Measurements from ENCODE around the gene CDK4. TPM values are rescaled to one million over a fixed set of nuclear protein-coding genes. Genes with fewer than 3 reads are reported as not detected.
"Not testable (repeated sequence)": the region's sequence is repeated elsewhere in the genome, so short reads cannot be mapped to it uniquely, and the experiment has no call there.

Gene CDK4
- total RNA-seq, 2 experiments from 2014 or later, result 87.7 to 88.6 TPM

GRCh38 chr12:57781244-57781643, 29.1 kb upstream of the CDK4 start:
- Mint-ChIP-seq H3K36me3 (ENCODE audit: low read depth) (peaks cover 27% of the 10 kb centered on the region), H3K4me1 (peaks cover 47% of the 10 kb centered on the region), H3K27me3 (no peaks in the 10 kb centered on the region), H3K27ac (peak overlapping the region; percentile 87), H3K4me3 (peak overlapping the region; percentile 0), H3K9me3 (no peaks in the 10 kb centered on the region)
- DNase-seq, result no peak
- ChIA-PET POLR2A (interaction anchor here (0.7 to 2.0 kb wide), 8 partner anchors 9 to 118 kb away, joined by 3 to 11 read pairs (median 4); partner anchors contain the start of genes CDK4, CTDSP2, EEF1AKMT3 and METTL1), CTCF (interaction anchor here (0.7 to 4.2 kb wide), 14 partner anchors 9 to 155 kb away, joined by 3 to 39 read pairs (median 4); partner anchors contain the start of genes CDK4, CTDSP2, CYP27B1 and EEF1AKMT3)

- peaks cover 23% of the 10 kb centered on the region for H3K36me3 Mint-ChIP-seq (ENCODE audit: low read depth)
- CTCF ChIA-PET, result interaction anchor here (1.3 to 4.2 kb wide), 4 partner anchors 8 to 24 kb away, joined by 7 to 39 read pairs (median 10); partner anchors contain the start of genes EEF1AKMT3 and METTL1
Observed at GRCh38 chr12:57780284-57780897, 28.3 kb upstream of the CDK4 start.

GRCh38 chr12:57779736-57780135, 27.6 kb upstream of the CDK4 start:
- Mint-ChIP-seq H3K27ac (no peak overlapping the region), H3K4me3 (no peak overlapping the region), H3K27me3 (no peaks in the 10 kb centered on the region), H3K4me1 (peaks cover 50% of the 10 kb centered on the region), H3K36me3 (ENCODE audit: low read depth) (peaks cover 23% of the 10 kb centered on the region), H3K9me3 (no peaks in the 10 kb centered on the region)
- DNase-seq, result no peak
- POLR2A ChIA-PET, result interaction anchor here (1.0 kb wide), 1 partner anchor 35 kb away, joined by 3 read pairs; the partner anchor contains the start of gene TSPAN31
- CTCF ChIA-PET, result interaction anchor here (0.7 to 4.2 kb wide), 3 partner anchors 20 to 277 kb away, joined by 4 to 39 read pairs (median 7); no protein-coding TSS in a partner anchor

More at GRCh38 chr12:57780284-57780897, 28.3 kb upstream of the CDK4 start:
- peak overlapping the region; percentile 87 for H3K27ac Mint-ChIP-seq
- H3K27me3 Mint-ChIP-seq, result no peaks in the 10 kb centered on the region
- POLR2A ChIA-PET, result interaction anchor here (1.0 to 2.0 kb wide), 3 partner anchors 8 to 118 kb away, joined by 3 to 11 read pairs (median 4); partner anchors contain the start of genes EEF1AKMT3, METTL1 and TSPAN31
- H3K4me3 Mint-ChIP-seq, result no peak overlapping the region
- H3K9me3 Mint-ChIP-seq, result no peaks in the 10 kb centered on the region
- H3K4me1 Mint-ChIP-seq, result peaks cover 50% of the 10 kb centered on the region
- no peak for DNase-seq

GRCh38 chr12:57777911-57778310, 25.8 kb upstream of the CDK4 start:
- peaks cover 17% of the 10 kb centered on the region for H3K36me3 Mint-ChIP-seq (ENCODE audit: low read depth)
- H3K4me3 Mint-ChIP-seq, result no peak overlapping the region
- no peak overlapping the region for H3K27ac Mint-ChIP-seq
- H3K9me3 Mint-ChIP-seq, result no peaks in the 10 kb centered on the region
- H3K27me3 Mint-ChIP-seq, result no peaks in the 10 kb centered on the region
- peaks cover 47% of the 10 kb centered on the region for H3K4me1 Mint-ChIP-seq
- ChIA-PET CTCF (interaction anchor here (0.9 to 4.2 kb wide), 4 partner anchors 21 to 127 kb away, joined by 3 to 39 read pairs (median 5); partner anchors contain the start of gene MARCHF9), POLR2A (no interaction called here)
- no peak for DNase-seq

DNA sequence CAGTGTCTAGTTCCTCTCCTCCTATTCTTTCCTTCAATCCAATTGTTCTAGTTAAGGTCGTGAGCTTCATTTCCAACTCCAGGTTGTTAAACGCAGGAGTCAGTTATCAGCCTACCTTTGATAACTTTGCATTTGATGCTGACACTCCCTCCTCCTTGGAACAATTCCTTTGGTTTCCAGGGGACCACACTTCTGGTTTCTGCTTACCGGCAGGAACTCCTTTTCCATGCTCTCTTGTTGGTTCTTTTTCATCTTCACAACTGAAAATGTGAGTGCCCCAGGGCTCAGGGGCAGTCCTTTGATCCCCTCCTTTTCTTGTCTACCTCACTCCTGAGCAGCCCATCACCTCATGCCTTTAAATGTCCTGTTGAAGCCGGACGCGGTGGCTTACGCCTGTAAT, 25.3 kb upstream of the CDK4 start:
- CTCF ChIA-PET, result interaction anchor here (0.7 to 1.6 kb wide), 3 partner anchors 17 to 128 kb away, joined by 3 to 6 read pairs (median 3); no protein-coding TSS in a partner anchor
- H3K27me3 Mint-ChIP-seq, result no peaks in the 10 kb centered on the region
- H3K4me3 Mint-ChIP-seq, result no peak overlapping the region
- DNase-seq, result no peak
- POLR2A ChIA-PET, result no interaction called here
- H3K9me3 Mint-ChIP-seq, result no peaks in the 10 kb centered on the region
- H3K4me1 Mint-ChIP-seq, result peaks cover 43% of the 10 kb centered on the region
- no peak overlapping the region for H3K27ac Mint-ChIP-seq
- H3K36me3 Mint-ChIP-seq (ENCODE audit: low read depth), result peaks cover 12% of the 10 kb centered on the region

DNA sequence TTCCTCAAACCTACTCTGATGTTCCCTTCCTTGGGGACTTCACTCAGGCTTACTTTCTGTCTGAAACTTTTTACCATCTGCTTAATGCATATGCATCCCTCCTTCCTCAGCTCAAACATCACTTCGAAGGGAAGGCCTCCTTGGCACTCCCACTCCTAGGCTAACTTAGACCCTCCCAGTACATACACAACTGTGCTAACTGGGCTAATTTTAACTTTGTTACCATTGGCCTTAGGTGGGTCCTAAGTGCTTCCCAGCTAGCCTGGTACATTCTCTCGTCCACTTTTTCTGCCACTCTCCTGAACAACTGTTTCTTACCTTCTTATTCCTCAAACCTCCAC, 24.1 kb upstream of the CDK4 start:
- ChIA-PET CTCF (interaction anchor here (1.4 to 1.6 kb wide), 2 partner anchors 16 to 19 kb away, joined by 3 to 6 read pairs; no protein-coding TSS in a partner anchor), POLR2A (no interaction called here)
- Mint-ChIP-seq H3K27ac (no peak overlapping the region), H3K9me3 (no peaks in the 10 kb centered on the region), H3K27me3 (no peaks in the 10 kb centered on the region), H3K36me3 (ENCODE audit: low read depth) (peaks cover 7% of the 10 kb centered on the region), H3K4me3 (no peak overlapping the region), H3K4me1 (peaks cover 39% of the 10 kb centered on the region)
- DNase-seq, result no peak

- Mint-ChIP-seq H3K4me3 (no peak overlapping the region), H3K36me3 (ENCODE audit: low read depth) (peaks cover 7% of the 10 kb centered on the region), H3K9me3 (no peaks in the 10 kb centered on the region), H3K27ac (no peak overlapping the region), H3K4me1 (peaks cover 36% of the 10 kb centered on the region), H3K27me3 (no peaks in the 10 kb centered on the region)
- DNase-seq, result no peak
- POLR2A ChIA-PET, result no interaction called here
- CTCF ChIA-PET, result interaction anchor here (1.2 to 2.9 kb wide), 3 partner anchors 16 to 27 kb away, joined by 4 to 12 read pairs (median 7); no protein-coding TSS in a partner anchor
Observed at GRCh38 chr12:57775563-57776246, 23.6 kb upstream of the CDK4 start.

DNA sequence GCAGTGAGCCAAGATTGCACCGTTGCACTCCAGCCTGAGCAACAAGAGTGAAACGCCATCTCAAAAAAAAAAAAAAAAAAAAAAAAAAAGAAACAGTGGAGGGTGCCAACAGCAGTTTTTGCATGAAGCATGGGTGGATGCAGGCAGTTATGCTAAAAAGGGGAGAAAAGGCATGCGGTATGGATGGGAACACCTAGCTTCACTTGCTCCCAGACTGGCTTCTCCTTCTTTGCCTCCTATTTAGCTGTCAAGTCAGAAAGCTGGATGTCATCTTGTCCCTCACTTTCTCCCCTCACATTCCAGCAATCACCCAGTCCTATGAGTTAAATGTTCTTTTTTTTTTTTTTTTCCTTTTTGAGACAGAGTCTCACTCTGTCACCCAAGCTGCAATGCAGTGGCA, 22.9 kb upstream of the CDK4 start:
- ChIA-PET POLR2A (interaction anchor here (1.1 kb wide), 1 partner anchor 23 kb away, joined by 3 read pairs; the partner anchor contains the start of gene CDK4), CTCF (interaction anchor here (1.2 to 2.9 kb wide), 4 partner anchors 8 to 28 kb away, joined by 4 to 12 read pairs (median 6); partner anchors contain the start of gene TSFM)
- Mint-ChIP-seq H3K36me3 (ENCODE audit: low read depth) (peaks cover 3% of the 10 kb centered on the region), H3K9me3 (no peaks in the 10 kb centered on the region), H3K27ac (no peak overlapping the region), H3K27me3 (no peaks in the 10 kb centered on the region), H3K4me1 (peaks cover 34% of the 10 kb centered on the region), H3K4me3 (no peak overlapping the region)
- no peak for DNase-seq

DNA sequence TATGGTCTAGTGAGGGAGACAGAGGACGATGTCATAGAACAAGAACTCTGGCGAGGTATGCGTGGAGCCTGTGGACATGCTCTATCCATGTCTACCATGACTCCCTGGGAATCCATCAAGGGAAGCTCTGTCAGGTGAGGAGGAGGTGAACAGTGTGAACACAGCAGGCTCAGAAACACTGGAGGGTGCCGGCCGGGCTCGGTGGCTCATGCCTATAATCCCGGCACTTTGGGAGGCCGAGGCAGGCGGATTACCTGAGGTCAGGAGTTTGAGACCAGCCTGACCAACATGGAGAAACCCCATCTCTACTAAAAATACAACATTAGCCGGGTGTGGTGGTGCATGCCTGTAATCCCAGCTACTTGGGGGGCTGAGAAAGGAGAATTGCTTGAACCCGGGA, 22.5 kb upstream of the CDK4 start:
- H3K27ac Mint-ChIP-seq; DNase-seq; H3K27me3 Mint-ChIP-seq; H3K9me3 Mint-ChIP-seq; H3K4me3 Mint-ChIP-seq; H3K36me3 Mint-ChIP-seq (ENCODE audit: low read depth): not testable (repeated sequence)
- CTCF ChIA-PET, result interaction anchor here (1.5 to 2.9 kb wide), 3 partner anchors 8 to 28 kb away, joined by 6 to 12 read pairs (median 7); partner anchors contain the start of gene TSFM
- POLR2A ChIA-PET, result interaction anchor here (1.1 kb wide), 1 partner anchor 23 kb away, joined by 3 read pairs; the partner anchor contains the start of gene CDK4
- peaks cover 34% of the 10 kb centered on the region for H3K4me1 Mint-ChIP-seq

DNA sequence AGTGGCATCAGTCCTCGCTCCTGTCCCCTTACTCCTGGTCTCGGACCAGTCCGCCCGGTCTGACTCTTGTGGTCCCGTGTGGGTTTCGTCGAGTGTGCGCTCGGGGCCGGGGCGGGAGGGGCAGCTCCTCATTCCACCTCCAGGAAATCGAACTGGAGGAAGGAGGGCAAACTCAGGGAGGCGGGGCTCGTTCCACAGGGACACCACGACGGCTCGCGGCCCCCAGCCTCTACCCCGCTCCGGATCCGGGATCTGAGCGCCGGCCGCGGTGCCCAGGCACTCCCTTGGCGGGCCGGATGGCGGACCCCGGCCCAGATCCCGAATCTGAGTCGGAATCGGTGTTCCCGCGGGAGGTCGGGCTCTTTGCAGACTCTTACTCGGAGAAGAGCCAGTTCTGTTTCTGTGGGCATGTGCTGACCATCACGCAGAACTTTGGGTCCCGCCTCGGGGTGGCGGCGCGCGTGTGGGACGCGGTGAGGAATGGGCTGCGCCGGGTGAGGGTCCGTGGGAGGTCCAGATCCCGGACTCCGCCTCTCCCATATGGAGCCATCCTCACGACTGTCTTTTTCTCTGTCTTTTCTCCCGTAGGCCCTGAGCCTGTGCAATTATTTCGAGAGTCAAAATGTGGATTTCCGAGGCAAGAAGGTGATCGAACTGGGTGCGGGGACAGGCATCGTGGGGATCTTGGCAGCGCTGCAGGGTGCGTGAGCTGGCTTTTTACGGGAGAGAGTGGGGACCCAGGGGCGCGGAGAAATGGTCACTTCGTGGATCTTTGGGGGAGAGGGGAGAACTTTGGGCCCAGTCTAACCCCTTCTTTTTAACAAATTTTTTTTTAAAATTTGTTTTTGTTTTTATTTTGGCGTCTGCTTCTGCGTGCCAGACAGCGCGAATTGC, 20.6 kb upstream of the CDK4 start, which contains the start of gene EEF1AKMT3:
TSS of gene EEF1AKMT3 (plus strand) at position 186 of the 894 bp plus-strand sequence. CDS start at position 297, 111 bp downstream.
- DNase-seq, result peak; percentile 57
- H3K27me3 Mint-ChIP-seq, result no peaks in the 10 kb centered on the region
- H3K27ac Mint-ChIP-seq, result peak within 1 kb of the TSS; percentile 90
- peak within 1 kb of the TSS; percentile 92 for H3K4me3 Mint-ChIP-seq
- peaks cover 3% of the 10 kb centered on the region for H3K36me3 Mint-ChIP-seq (ENCODE audit: low read depth)
- CTCF ChIA-PET, result interaction anchor here (0.7 to 2.9 kb wide), 12 partner anchors 9 to 189 kb away, joined by 3 to 15 read pairs (median 5); partner anchors contain the start of gene TSFM
- H3K4me1 Mint-ChIP-seq, result peaks cover 25% of the 10 kb centered on the region
- no peaks in the 10 kb centered on the region for H3K9me3 Mint-ChIP-seq
- POLR2A ChIA-PET, result interaction anchor here (0.6 to 1.7 kb wide), 14 partner anchors 9 to 181 kb away, joined by 3 to 14 read pairs (median 4); partner anchors contain the start of genes CDK4, PIP4K2C, TSFM and TSPAN31

- Mint-ChIP-seq H3K27me3 (no peaks in the 10 kb centered on the region), H3K36me3 (ENCODE audit: low read depth) (peaks cover 3% of the 10 kb centered on the region), H3K4me1 (peaks cover 25% of the 10 kb centered on the region), H3K27ac (peak within 1 kb of the TSS; percentile 90), H3K9me3 (no peaks in the 10 kb centered on the region), H3K4me3 (peak within 1 kb of the TSS; percentile 92)
- POLR2A ChIA-PET, result interaction anchor here (0.6 to 1.7 kb wide), 14 partner anchors 9 to 181 kb away, joined by 3 to 14 read pairs (median 4); partner anchors contain the start of genes CDK4, PIP4K2C, TSFM and TSPAN31
- DNase-seq, result peak; percentile 95
- CTCF ChIA-PET, result interaction anchor here (0.7 to 2.3 kb wide), 10 partner anchors 9 to 189 kb away, joined by 3 to 15 read pairs (median 5); partner anchors contain the start of gene TSFM
Observed at GRCh38 chr12:57771873-57772428, 19.8 kb upstream of the CDK4 start, which contains the start of gene METTL1. TSS of gene METTL1 (minus strand) at chr12:57772105. CDS start at chr12:57772083, 22 bp downstream.

Measured in activated CD4-positive, alpha-beta memory T cell treated with anti-CD3 and anti-CD28 coated beads, Interleukin-2, amount 10 ng/mL, durations not matched to agents 7 days and 5 days (primary cell).